HEK293T (cell line): ENCODE results near the gene LRMDA.

Experiments
- BHLHE40 ChIP-seq: fragments of 450-650 bp; IDR thresholded peaks from 2 replicates; pipeline ENCODE4 v1.6.1; 2016; ENCODE audit warnings: mild to moderate bottlenecking, moderate library complexity, borderline replicate concordance
- CTBP1 ChIP-seq: fragments of 450-650 bp; IDR thresholded peaks from 2 replicates; pipeline ENCODE4 v1.6.1; 2016; ENCODE audit warnings: borderline replicate concordance
- ELF4 ChIP-seq: fragments of 450-650 bp; IDR thresholded peaks from 2 replicates; pipeline ENCODE4 v1.6.1; 2017; ENCODE audit warnings: antibody characterized with exemption
- FOXM1 ChIP-seq: fragments of 450-650 bp; IDR thresholded peaks from 2 replicates; pipeline ENCODE4 v1.6.1; 2017; ENCODE audit warnings: mild to moderate bottlenecking, borderline replicate concordance
- LEF1 ChIP-seq: fragments of 450-650 bp; IDR thresholded peaks from 2 replicates; pipeline ENCODE4 v1.6.1; 2017; ENCODE audit warnings: mild to moderate bottlenecking, borderline replicate concordance
- SUZ12 ChIP-seq: fragments of 450-650 bp; IDR thresholded peaks from 2 replicates; pipeline ENCODE4 v1.6.1; 2016; ENCODE audit warnings: mild to moderate bottlenecking

GRCh38 chr10:76341740-76342139, 910.3 kb downstream of the LRMDA start:
- TF ChIP-seq CTBP1 (no peak), BHLHE40 (no peak), ELF4 (no peak), LEF1 (no peak), FOXM1 (no peak), SUZ12 (no peak)
